ENCODE results near the gene POU2F1. TPM values are rescaled to one million over a fixed set of nuclear protein-coding genes. Genes with fewer than 3 reads are reported as not detected.

POU2F1 gene
- total and polyA plus RNA-seq, 2 donors (not counting 1 experiment from before 2014, with no cell fraction given) = 5.2 to 48.8 TPM

- no CpG with 5 or more reads among the region's 1 CpG for WGBS (ENCODE audit: insufficient coverage)
- H3K9ac ChIP-seq (ENCODE audit: low read length) = peak overlapping the region; percentile 14
- Mint-ChIP-seq H3K27ac (peak overlapping the region; percentile 67), H3K4me3 (peak overlapping the region; percentile 49), H3K27me3 (no peaks in the 10 kb centered on the region), H3K9me3 (ENCODE audit: insufficient read depth) (peaks cover 2% of the 10 kb centered on the region), H3K4me1 (peaks cover 49% of the 10 kb centered on the region)
- peak overlapping the region; percentile 85 for H3K4me2 ChIP-seq (replicated peaks; ENCODE audit: low read depth, low read length, poor library complexity, severe bottlenecking)
- H3K27ac ChIP-seq (ENCODE audit: low read length in 2 of 2) = peak overlapping the region; percentile 38 to 85
- H3K9me3 ChIP-seq (ENCODE audit: control extremely low read depth in 1 of 3, control insufficient read depth in 2 of 3, insufficient read depth in 1 of 3, low read length in 2 of 3) = peaks cover 0 to 8% (median 3%) of the 10 kb centered on the region in 3 donors
- intact Hi-C loops (cut with micrococcal nuclease) = no loop called here
- H3K79me2 ChIP-seq (ENCODE audit: control insufficient read depth, insufficient read depth, low read length) = peaks cover 61% of the 10 kb centered on the region
- peaks cover 1 to 7% of the 10 kb centered on the region in 2 experiments for H3K36me3 ChIP-seq (replicated peaks in 1 of 2; ENCODE audit: control extremely low read depth in 1 of 2, control insufficient read depth in 1 of 2, extremely low read depth in 1 of 2, insufficient read depth in 2 of 2, low read length in 1 of 2)
- ChIA-PET POLR2A (interaction anchor here (0.7 kb wide), 2 partner anchors 64 to 294 kb away, joined by 7 to 8 read pairs; no protein-coding TSS in a partner anchor), CTCF (interaction anchor here (0.7 to 2.1 kb wide), 5 partner anchors 8 to 275 kb away, joined by 3 to 6 read pairs (median 5); no protein-coding TSS in a partner anchor)
- H4K20me1 ChIP-seq (ENCODE audit: control insufficient read depth, insufficient read depth, low read length, poor library complexity, severe bottlenecking) = no peaks in the 10 kb centered on the region
- DNase-seq (peak; percentile 6), ATAC-seq (ENCODE audit: low read depth) (no peak)
- H2AFZ ChIP-seq (ENCODE audit: insufficient read depth, low read depth, low read length, poor library complexity, severe bottlenecking) = peak overlapping the region; percentile 32
- H3K4me1 ChIP-seq (ENCODE audit: control insufficient read depth in 2 of 2, insufficient read depth in 2 of 2, low read length in 2 of 2) = peaks cover 29 to 41% of the 10 kb centered on the region in 2 donors
- TF ChIP-seq EZH2 (IDR thresholded peaks at IDR 0.05; ENCODE audit: borderline replicate concordance, insufficient read depth, low read depth, low read length, poor library complexity, severe bottlenecking) (no peak), CTCF (IDR thresholded peaks at IDR 0.05) (no peak)
- no peaks in the 10 kb centered on the region for H3K27me3 ChIP-seq (replicated peaks in 1 of 4; ENCODE audit: control extremely low read depth in 1 of 4, control insufficient read depth in 3 of 4, insufficient read depth in 4 of 4, low read length in 3 of 4)
- H3K4me3 ChIP-seq (ENCODE audit: control extremely low read depth in 1 of 5, extremely low read depth in 1 of 5, insufficient read depth in 1 of 5, low read depth in 2 of 5, low read length in 4 of 5) = peak overlapping the region in 1 of 5 experiments; percentile 6
Observed at GRCh38 chr1:167333703-167334102, 113.0 kb downstream of the POU2F1 start.

GRCh38 chr1:167339405-167339804 lies 118.7 kb downstream of the POU2F1 start:
- CTCF ChIA-PET = interaction anchor here (0.8 to 6.9 kb wide), 2 partner anchors 10 to 73 kb away, joined by 3 to 188 read pairs; no protein-coding TSS in a partner anchor

More at GRCh38 chr1:167339405-167339804, 118.7 kb downstream of the POU2F1 start:
- no peak for DNase-seq
- H3K9ac ChIP-seq (ENCODE audit: low read length) = no peak overlapping the region
- peaks cover 91% of the 10 kb centered on the region for H3K79me2 ChIP-seq (ENCODE audit: control insufficient read depth, insufficient read depth, low read length)
- no peaks in the 10 kb centered on the region for H3K27me3 ChIP-seq (replicated peaks in 1 of 4; ENCODE audit: control extremely low read depth in 1 of 4, control insufficient read depth in 3 of 4, insufficient read depth in 4 of 4, low read length in 3 of 4)
- POLR2A ChIA-PET = no interaction called here
- Mint-ChIP-seq H3K4me3 (no peak overlapping the region), H3K27ac (no peak overlapping the region), H3K27me3 (no peaks in the 10 kb centered on the region), H3K9me3 (ENCODE audit: insufficient read depth) (peaks cover 2% of the 10 kb centered on the region), H3K4me1 (peaks cover 25% of the 10 kb centered on the region)
- intact Hi-C loops (cut with micrococcal nuclease) = no loop called here
- H3K36me3 ChIP-seq (replicated peaks in 1 of 2; ENCODE audit: control extremely low read depth in 1 of 2, control insufficient read depth in 1 of 2, extremely low read depth in 1 of 2, insufficient read depth in 2 of 2, low read length in 1 of 2) = peaks cover 3 to 4% of the 10 kb centered on the region in 2 experiments
- TF ChIP-seq EZH2 (IDR thresholded peaks at IDR 0.05; ENCODE audit: borderline replicate concordance, insufficient read depth, low read depth, low read length, poor library complexity, severe bottlenecking) (no peak), CTCF (IDR thresholded peaks at IDR 0.05) (no peak)
- H4K20me1 ChIP-seq (ENCODE audit: control insufficient read depth, insufficient read depth, low read length, poor library complexity, severe bottlenecking) = no peaks in the 10 kb centered on the region
- no peak overlapping the region for H3K4me3 ChIP-seq (ENCODE audit: control extremely low read depth in 1 of 5, extremely low read depth in 1 of 5, insufficient read depth in 1 of 5, low read depth in 2 of 5, low read length in 4 of 5)
- peaks cover 0 to 8% (median 4%) of the 10 kb centered on the region in 3 donors for H3K9me3 ChIP-seq (ENCODE audit: control extremely low read depth in 1 of 3, control insufficient read depth in 2 of 3, insufficient read depth in 1 of 3, low read length in 2 of 3)
- no peak overlapping the region for H3K4me2 ChIP-seq (replicated peaks; ENCODE audit: low read depth, low read length, poor library complexity, severe bottlenecking)
- peaks cover 4 to 7% of the 10 kb centered on the region in 2 donors for H3K4me1 ChIP-seq (ENCODE audit: control insufficient read depth in 2 of 2, insufficient read depth in 2 of 2, low read length in 2 of 2)
- no peak overlapping the region for H2AFZ ChIP-seq (ENCODE audit: insufficient read depth, low read depth, low read length, poor library complexity, severe bottlenecking)
- no peak overlapping the region for H3K27ac ChIP-seq (ENCODE audit: low read length in 2 of 2)
- no peak for ATAC-seq (ENCODE audit: low read depth)
